HG02973 (cell line): ENCODE measurements around the gene TBX6.

Experiments
- ATAC-seq: cut with Tn5 transposase; IDR thresholded peaks from one replicate; pipeline ENCODE4 v1.9.1; 2021; ENCODE audit warnings: moderate library complexity; ENCODE audit not compliant: unreplicated experiment

Gene TBX6

DNA sequence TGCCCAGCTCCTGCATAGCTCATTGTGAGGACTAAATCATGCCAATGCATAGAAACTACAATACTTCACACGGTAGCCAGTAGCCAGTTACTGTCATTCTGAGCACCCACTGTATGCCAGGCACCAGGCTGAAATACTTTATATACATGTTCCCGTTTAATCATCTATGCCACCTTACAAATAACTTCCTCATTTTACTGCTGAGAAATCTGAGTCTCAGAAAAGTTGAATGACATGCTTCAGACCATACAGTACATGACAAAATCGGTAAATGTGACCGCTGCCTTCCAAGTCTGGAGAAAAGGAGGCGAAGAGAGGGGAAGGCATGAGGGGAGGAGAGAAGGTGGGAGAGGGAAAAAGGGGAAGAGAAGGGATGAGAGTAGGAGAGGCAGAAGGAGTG, 51.5 kb downstream of the TBX6 start:
- no peak for ATAC-seq
